Ascending aorta (tissue), 2 donors: ENCODE measurements around the gene GUCA1C. TPM values are rescaled to one million over a fixed set of nuclear protein-coding genes. Genes with fewer than 3 reads are reported as not detected.

Experiments
- DNase-seq, 2 donors: peaks; one replicate each; pipeline ENCODE4 v3.0.0-alpha.2; 2019; ENCODE audit warnings: low spot score in 2 of 2
- H3K27ac ChIP-seq, 2 donors: fragments of 200-600 bp; sonication (generic); one replicate each; pipeline ENCODE4 v1.5.1; 2016 to 2017; ENCODE audit warnings: mild to moderate bottlenecking in 1 of 2
- H3K27me3 ChIP-seq: fragments of 200-600 bp; sonication (generic); one replicate; pipeline ENCODE4 v1.5.1; 2017
- H3K36me3 ChIP-seq, 2 donors: fragments of 200-600 bp; sonication (generic); one replicate each; pipeline ENCODE4 v1.5.1; 2016
- H3K4me1 ChIP-seq, 2 donors: fragments of 200-600 bp; sonication (generic); one replicate each; pipeline ENCODE4 v1.5.1; 2016 to 2017; ENCODE audit warnings: mild to moderate bottlenecking in 1 of 2
- H3K4me3 ChIP-seq, 2 donors: fragments of 200-600 bp; sonication (generic); one replicate each; pipeline ENCODE4 v1.5.1; 2016 to 2017; ENCODE audit warnings: mild to moderate bottlenecking in 1 of 2
- H3K9me3 ChIP-seq, 2 donors: fragments of 200-600 bp; sonication (generic); one replicate each; pipeline ENCODE4 v1.5.1; 2016
- intact Hi-C: fragments of 100-400 bp; cut with DNase I; formaldehyde crosslinking; loops from one replicate; pipeline ENCODE4 v1.15.1; 2023
- total RNA-seq: library from RNA; depleted of rRNA; stranded (reverse); fragments of >200 nt; gene quantifications from one replicate; pipeline ENCODE4 v1.1.0, GENCODE V29; 2016
- TF ChIP-seq, protein P1 (sequence below), 3 experiments: fragments of 200-600 bp in 2 of 3; fragments of 450-650 bp in 1 of 3; sonication (generic) in 2 of 3; IDR thresholded peaks; one replicate each; pipeline ENCODE4 v1.5.1; 2016 to 2019; ENCODE audit warnings: antibody characterized with exemption in 3 of 3, mild to moderate bottlenecking in 1 of 3, moderate library complexity in 1 of 3

The GUCA1C gene
- total RNA-seq, 1 donor from 2014 or later = not detected

DNA sequence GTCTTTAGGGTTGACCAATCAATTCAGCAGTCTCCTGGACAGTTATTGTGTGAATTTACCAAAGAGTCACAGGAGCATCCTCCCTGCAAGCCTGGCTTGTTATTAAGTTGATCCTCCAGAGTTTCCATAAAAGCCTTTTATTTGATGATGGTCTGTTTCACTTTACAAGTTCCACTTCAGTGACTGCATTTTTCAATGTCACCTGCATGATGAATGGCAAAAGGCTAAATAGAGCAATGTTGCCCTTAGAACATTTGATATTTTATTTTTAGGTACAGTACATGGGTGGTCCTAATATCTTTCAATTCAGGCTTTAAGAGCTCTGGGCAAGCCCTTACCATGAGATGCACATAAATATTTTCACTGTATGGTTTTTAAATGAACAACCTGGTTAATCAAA lies 22.6 kb downstream of the GUCA1C start:
- no peaks in the 10 kb centered on the region for H3K36me3 ChIP-seq
- TF ChIP-seq, protein P1, sequence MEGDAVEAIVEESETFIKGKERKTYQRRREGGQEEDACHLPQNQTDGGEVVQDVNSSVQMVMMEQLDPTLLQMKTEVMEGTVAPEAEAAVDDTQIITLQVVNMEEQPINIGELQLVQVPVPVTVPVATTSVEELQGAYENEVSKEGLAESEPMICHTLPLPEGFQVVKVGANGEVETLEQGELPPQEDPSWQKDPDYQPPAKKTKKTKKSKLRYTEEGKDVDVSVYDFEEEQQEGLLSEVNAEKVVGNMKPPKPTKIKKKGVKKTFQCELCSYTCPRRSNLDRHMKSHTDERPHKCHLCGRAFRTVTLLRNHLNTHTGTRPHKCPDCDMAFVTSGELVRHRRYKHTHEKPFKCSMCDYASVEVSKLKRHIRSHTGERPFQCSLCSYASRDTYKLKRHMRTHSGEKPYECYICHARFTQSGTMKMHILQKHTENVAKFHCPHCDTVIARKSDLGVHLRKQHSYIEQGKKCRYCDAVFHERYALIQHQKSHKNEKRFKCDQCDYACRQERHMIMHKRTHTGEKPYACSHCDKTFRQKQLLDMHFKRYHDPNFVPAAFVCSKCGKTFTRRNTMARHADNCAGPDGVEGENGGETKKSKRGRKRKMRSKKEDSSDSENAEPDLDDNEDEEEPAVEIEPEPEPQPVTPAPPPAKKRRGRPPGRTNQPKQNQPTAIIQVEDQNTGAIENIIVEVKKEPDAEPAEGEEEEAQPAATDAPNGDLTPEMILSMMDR (IDR thresholded peaks at IDR 0.05) = no peak
- no peak overlapping the region for H3K4me3 ChIP-seq
- H3K4me1 ChIP-seq = no peaks in the 10 kb centered on the region
- no peak overlapping the region for H3K27ac ChIP-seq
- H3K9me3 ChIP-seq = peaks cover 0 to 4% of the 10 kb centered on the region in 2 donors
- intact Hi-C loops = no loop called here
- no peaks in the 10 kb centered on the region for H3K27me3 ChIP-seq
- DNase-seq = no peak

DNA sequence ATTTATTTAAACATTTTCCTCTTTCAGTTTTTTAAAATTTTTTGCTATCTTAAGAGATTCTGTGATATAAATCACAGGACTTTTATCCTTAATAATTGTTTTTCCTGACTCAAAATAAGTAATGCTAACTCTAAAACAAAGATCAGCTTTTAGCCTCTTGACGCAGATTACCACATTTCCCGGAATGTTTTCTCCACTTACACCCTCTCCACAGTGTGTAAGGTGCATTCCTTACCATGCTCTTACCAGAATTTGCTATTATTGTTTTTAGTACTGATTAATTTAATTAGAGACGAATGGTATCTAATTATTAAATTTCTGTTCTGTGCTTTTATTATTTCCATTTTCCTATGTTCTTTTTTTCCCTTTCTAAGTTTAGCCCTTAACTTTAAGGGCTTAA lies 34.8 kb downstream of the GUCA1C start:
- no peak for DNase-seq
- H3K36me3 ChIP-seq = no peaks in the 10 kb centered on the region
- H3K27me3 ChIP-seq = no peaks in the 10 kb centered on the region
- TF ChIP-seq, protein P1 (IDR thresholded peaks at IDR 0.05) = no peak
- intact Hi-C loops = no loop called here
- no peaks in the 10 kb centered on the region for H3K4me1 ChIP-seq
- H3K27ac ChIP-seq = no peak overlapping the region
- no peaks in the 10 kb centered on the region for H3K9me3 ChIP-seq
- H3K4me3 ChIP-seq = no peak overlapping the region

DNA sequence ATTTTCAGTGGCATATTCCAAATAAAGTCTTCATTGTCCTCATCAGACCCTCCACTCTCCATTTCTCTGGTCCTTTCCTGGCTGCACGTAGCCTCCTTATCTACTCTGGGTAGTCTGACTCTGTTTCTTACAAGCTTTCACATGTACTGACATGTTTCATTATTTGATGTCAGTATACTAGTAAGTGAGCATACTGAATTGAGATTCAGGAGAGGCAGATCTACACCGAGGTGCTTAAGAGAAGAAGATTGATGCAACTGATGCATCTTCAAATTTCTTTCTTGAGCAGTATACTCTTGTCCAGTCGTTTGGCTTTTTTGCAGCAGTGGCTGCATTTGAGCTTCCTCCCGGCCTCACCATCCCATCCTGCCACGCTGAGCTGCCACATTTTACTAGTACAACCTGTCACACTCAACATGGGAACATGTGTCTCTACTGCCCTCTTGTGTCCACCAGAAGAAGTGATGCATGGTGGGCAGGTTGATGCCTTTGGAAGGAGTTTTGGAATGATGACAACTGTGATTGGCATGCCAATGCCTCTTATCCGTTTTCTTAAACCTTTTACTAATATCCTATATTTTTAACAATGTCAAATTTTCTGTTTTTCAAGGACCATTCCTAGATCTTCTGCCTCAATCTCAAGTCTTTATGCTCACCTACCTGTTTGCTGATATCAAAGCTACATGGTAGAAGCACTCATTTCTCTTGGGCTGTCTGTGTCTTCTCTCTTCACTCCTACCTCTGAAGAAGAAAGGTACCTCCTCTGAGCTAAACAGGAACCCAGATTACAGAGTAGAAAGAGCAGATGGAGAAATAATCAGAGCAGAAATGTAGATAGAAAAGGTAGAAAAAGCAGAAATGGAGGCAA lies 38.7 kb downstream of the GUCA1C start:
- intact Hi-C loops = no loop called here
- Histone ChIP-seq H3K27ac (no peak overlapping the region), H3K4me1 (no peaks in the 10 kb centered on the region), H3K27me3 (no peaks in the 10 kb centered on the region), H3K4me3 (no peak overlapping the region), H3K9me3 (no peaks in the 10 kb centered on the region), H3K36me3 (no peaks in the 10 kb centered on the region)
- TF ChIP-seq, protein P1 (IDR thresholded peaks at IDR 0.05) = peak in 2 of 3 experiments; percentile 53 to 67
- no peak for DNase-seq

DNA sequence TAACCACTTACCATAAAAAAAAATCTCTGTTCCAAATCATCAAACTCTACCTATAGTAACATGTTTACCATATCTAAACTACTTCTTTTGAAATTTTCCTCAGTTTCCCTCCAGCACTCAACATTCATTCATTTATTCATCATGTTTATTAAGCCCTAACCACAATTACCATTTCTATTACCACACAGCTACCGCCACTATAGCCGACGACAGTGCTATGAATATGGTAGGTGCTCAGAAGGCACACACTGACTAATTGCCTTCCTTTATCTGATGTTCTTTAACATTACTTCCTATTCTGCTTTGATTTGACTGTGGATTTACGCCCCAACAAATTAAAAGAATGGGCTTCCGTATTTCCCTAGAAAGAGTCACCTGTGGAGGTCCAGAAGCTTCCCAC lies 43.9 kb downstream of the GUCA1C start:
- TF ChIP-seq, protein P1 (IDR thresholded peaks at IDR 0.05) = no peak
- intact Hi-C loops = no loop called here
- no peaks in the 10 kb centered on the region for H3K36me3 ChIP-seq
- H3K9me3 ChIP-seq = no peaks in the 10 kb centered on the region
- no peak overlapping the region for H3K27ac ChIP-seq
- DNase-seq = no peak
- H3K4me1 ChIP-seq = no peaks in the 10 kb centered on the region
- H3K4me3 ChIP-seq = no peak overlapping the region
- H3K27me3 ChIP-seq = no peaks in the 10 kb centered on the region

DNA sequence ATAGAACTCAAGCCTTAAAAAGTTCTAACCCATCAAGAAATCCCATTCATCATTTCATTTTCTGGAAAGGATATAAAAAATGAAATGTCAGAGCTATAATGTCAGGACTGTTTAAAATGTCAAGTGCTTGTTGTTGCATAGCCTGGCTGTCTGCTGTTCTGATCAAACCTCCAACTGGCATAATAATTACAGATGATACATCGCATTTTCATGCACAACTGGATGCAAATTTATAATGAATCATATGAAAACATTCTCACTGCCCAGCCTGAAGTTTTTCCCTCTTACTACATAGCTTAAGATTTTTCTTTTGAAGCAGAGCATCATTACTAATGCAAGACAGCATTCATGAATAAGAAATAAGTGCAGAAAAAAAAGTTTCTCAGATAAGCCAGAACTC lies 46.5 kb downstream of the GUCA1C start:
- H3K4me1 ChIP-seq = no peaks in the 10 kb centered on the region
- no peak for DNase-seq
- no peaks in the 10 kb centered on the region for H3K27me3 ChIP-seq
- no peaks in the 10 kb centered on the region for H3K36me3 ChIP-seq
- no peak overlapping the region for H3K4me3 ChIP-seq
- no peaks in the 10 kb centered on the region for H3K9me3 ChIP-seq
- no peak overlapping the region for H3K27ac ChIP-seq
- intact Hi-C loops = no loop called here
- TF ChIP-seq, protein P1 (IDR thresholded peaks at IDR 0.05) = no peak
